Body of pancreas (tissue), 4 donors: ENCODE data around the gene PACRG.

ENCODE experiments used
- POLR2A ChIP-seq, 3 donors: fragments of 450-650 bp; IDR thresholded peaks; one replicate each; pipeline ENCODE4 v1.6.1; 2016; ENCODE audit warnings: antibody characterized with exemption in 3 of 3, mild to moderate bottlenecking in 2 of 3
- TF ChIP-seq, protein P1 (sequence below), 7 experiments: fragments of 450-650 bp in 4 of 7; fragments of 200-600 bp in 3 of 7; sonication (generic) in 3 of 7; IDR thresholded peaks; one replicate each; pipeline ENCODE4 v1.5.1; 2016 to 2019; ENCODE audit warnings: antibody characterized with exemption in 7 of 7

GRCh38 chr6:163254341-163254835 lies 526.6 kb downstream of the PACRG start:
- TF ChIP-seq, protein P1, sequence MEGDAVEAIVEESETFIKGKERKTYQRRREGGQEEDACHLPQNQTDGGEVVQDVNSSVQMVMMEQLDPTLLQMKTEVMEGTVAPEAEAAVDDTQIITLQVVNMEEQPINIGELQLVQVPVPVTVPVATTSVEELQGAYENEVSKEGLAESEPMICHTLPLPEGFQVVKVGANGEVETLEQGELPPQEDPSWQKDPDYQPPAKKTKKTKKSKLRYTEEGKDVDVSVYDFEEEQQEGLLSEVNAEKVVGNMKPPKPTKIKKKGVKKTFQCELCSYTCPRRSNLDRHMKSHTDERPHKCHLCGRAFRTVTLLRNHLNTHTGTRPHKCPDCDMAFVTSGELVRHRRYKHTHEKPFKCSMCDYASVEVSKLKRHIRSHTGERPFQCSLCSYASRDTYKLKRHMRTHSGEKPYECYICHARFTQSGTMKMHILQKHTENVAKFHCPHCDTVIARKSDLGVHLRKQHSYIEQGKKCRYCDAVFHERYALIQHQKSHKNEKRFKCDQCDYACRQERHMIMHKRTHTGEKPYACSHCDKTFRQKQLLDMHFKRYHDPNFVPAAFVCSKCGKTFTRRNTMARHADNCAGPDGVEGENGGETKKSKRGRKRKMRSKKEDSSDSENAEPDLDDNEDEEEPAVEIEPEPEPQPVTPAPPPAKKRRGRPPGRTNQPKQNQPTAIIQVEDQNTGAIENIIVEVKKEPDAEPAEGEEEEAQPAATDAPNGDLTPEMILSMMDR (IDR thresholded peaks at IDR 0.05): no peak
- no peak for TF ChIP-seq POLR2A (IDR thresholded peaks at IDR 0.05)
